Heart left ventricle (tissue), 16 donors: Measurements from ENCODE around the gene DNAJB14. TPM values are rescaled to one million over a fixed set of nuclear protein-coding genes. Genes with fewer than 3 reads are reported as not detected.
A peak's percentile ranks its signal among the peaks of the same experiment; 100 is the strongest.

Experiments
- ATAC-seq, 4 donors: fragments of 200-7000 bp; cut with Tn5 transposase; one replicate each; pipeline ENCODE4 v1.9.1; 2020 to 2022; ENCODE audit warnings: moderate library complexity in 4 of 4, mild to moderate bottlenecking in 3 of 4, moderate number of reproducible peaks in 1 of 4
- DNase-seq, 5 donors: peaks; one replicate each; pipeline ENCODE4 v3.0.0-alpha.2; 2020
- H3K27ac ChIP-seq, 12 donors: fragments of 200-600 bp; sonication (generic) in 4 of 12; one replicate each; pipeline versions ENCODE4 v1.5.0 to v1.8.0; 2016 to 2022; ENCODE audit warnings: mild to moderate bottlenecking in 2 of 12
- H3K27me3 ChIP-seq, 9 donors: fragments of 200-600 bp; sonication (generic) in 2 of 9; one replicate each; pipeline versions ENCODE4 v1.5.1 to v1.8.0; 2016 to 2022; ENCODE audit warnings: mild to moderate bottlenecking in 3 of 9
- H3K36me3 ChIP-seq, 9 donors: fragments of 200-600 bp; sonication (generic) in 2 of 9; one replicate each; pipeline versions ENCODE4 v1.5.0 to v1.8.0; 2018 to 2022; ENCODE audit warnings: mild to moderate bottlenecking in 2 of 9
- H3K4me1 ChIP-seq, 12 donors: fragments of 200-600 bp; sonication (generic) in 4 of 12; one replicate each; pipeline versions ENCODE4 v1.5.0 to v1.8.0; 2016 to 2022; ENCODE audit warnings: mild to moderate bottlenecking in 3 of 12
- H3K4me3 ChIP-seq, 12 donors: fragments of 200-600 bp; sonication (generic) in 4 of 12; one replicate each; pipeline versions ENCODE4 v1.5.0 to v1.8.0; 2017 to 2022; ENCODE audit warnings: mild to moderate bottlenecking in 9 of 12, moderate library complexity in 4 of 12
- H3K9me3 ChIP-seq, 12 donors: fragments of 200-600 bp; sonication (generic) in 4 of 12; one replicate each; pipeline versions ENCODE4 v1.5.0 to v1.8.0; 2016 to 2022; ENCODE audit warnings: mild to moderate bottlenecking in 1 of 12
- CTCF ChIP-seq, 12 donors: fragments of 200-600 bp; sonication (generic) in 4 of 12; IDR thresholded peaks; one replicate each; pipeline versions ENCODE4 v1.5.0 to v1.8.0; 2018 to 2022; ENCODE audit warnings: antibody characterized with exemption in 12 of 12, mild to moderate bottlenecking in 5 of 12
- POLR2A ChIP-seq, 2 donors: fragments of 450-650 bp; IDR thresholded peaks; one replicate each; pipeline ENCODE4 v1.6.1; 2017; ENCODE audit warnings: antibody characterized with exemption in 2 of 2, mild to moderate bottlenecking in 2 of 2, moderate library complexity in 2 of 2
- WGBS, 4 donors: extraction: QIAGEN DNeasy Blood & Tissue Kit in 2 of 4; methylation state at CpG; one replicate each; pipeline versions ENCODE4 v1.1.5 to v1.1.7; 2013 to 2018; 5-methylcytosine and 5-hydroxymethylcytosine counted together
- intact Hi-C, 10 donors: fragments of 100-400 bp; cut with DNase I; formaldehyde crosslinking; loops; one replicate each; pipeline versions ENCODE4 v1.11.1 to v1.14.2; 2022
- polyA plus RNA-seq, 2 donors: library from polyadenylated mRNA; stranded (reverse); fragments of 200-250 nt; gene quantifications; one replicate each; pipeline ENCODE4 v1.2.3, GENCODE V29; 2013
- total RNA-seq, 9 donors: library from RNA; depleted of rRNA in 2 of 9; stranded (reverse); fragments of >200 nt in 2 of 9; fragmentation: NEBNext Ultra II Directional in 3 of 9; extraction: Animal tissue kit (Norgen Biotek cat#: 25700) in 3 of 9; gene quantifications; one replicate each; pipeline versions ENCODE4 v1.1.0 to v1.2.4, GENCODE V29; 2016 to 2023
- donor health status: ischemic (EF 13 %, LVEDD 7.1; RV severe dilation, severe dysfunction).
- donor health status: healthy with polysubstance abuse.
- donor health status: DM: no; HTN: yes; CAD: no.
- donor health status: DM: no; HTN: no; CAD: no.
- donor health status: ischemic (EF 25% LVEDD 6.9; RV normal size, moderate dysfunction).
- donor health status: ischemic (EF 25% LVEDD 5.7; RV mildly dilated, moderate dysfunction).
- donor health status: healthy.
- donor health status: DM: yes; HTN: yes; CAD: no.
- donor health status: ischemic (EF 35%, LVEDD 5.7; RV mildly dilated, moderate dysfunction).
- donor health status: nonischemic (EF 11% LVEDD 7.7; RV severe dilation, severe dysfunction).
- donor health status: DM: yes; HTN: yes; CAD: no.
- donor health status: PGD.
- donor health status: ischemic (EF 29% LVEDD 5.4; RV normal size, mild dysfunction).
- donor health status: nonischemic (EF 23%, LVEDD 6.1; RV moderate dilation, normal function).

DNAJB14 gene
- total and polyA plus RNA-seq, 11 donors = 5.4 to 26.7 (median 15.9) TPM

GRCh38 chr4:99856166-99856565 is 90.3 kb downstream of the DNAJB14 start:
- Histone ChIP-seq H3K27me3 (no peaks in the 10 kb centered on the region), H3K9me3 (no peaks in the 10 kb centered on the region), H3K36me3 (no peaks in the 10 kb centered on the region), H3K4me1 (peaks cover 0 to 47% (median 0%) of the 10 kb centered on the region in 12 donors), H3K27ac (peak overlapping the region in 1 of 12 donors; percentile 90), H3K4me3 (no peak overlapping the region)
- intact Hi-C loops = no loop called here
- no peak for TF ChIP-seq POLR2A (IDR thresholded peaks at IDR 0.05)
- TF ChIP-seq CTCF (IDR thresholded peaks at IDR 0.05) = no peak
- ATAC-seq (peak in 3 of 4 donors; percentile 65 to 74 (median 69)), DNase-seq (no peak)
- WGBS, 4 donors = 51 to 72% (median 62%) methylated on average over 1 of the region's 1 CpG

GRCh38 chr4:99855678-99856077 is 90.7 kb downstream of the DNAJB14 start:
- H3K36me3 ChIP-seq = no peaks in the 10 kb centered on the region
- no peaks in the 10 kb centered on the region for H3K27me3 ChIP-seq
- ATAC-seq (peak in 3 of 4 donors; percentile 45 to 66 (median 64)), DNase-seq (no peak)
- peak overlapping the region in 1 of 12 donors; percentile 90 for H3K27ac ChIP-seq
- intact Hi-C loops = no loop called here
- peaks cover 0 to 51% (median 0%) of the 10 kb centered on the region in 12 donors for H3K4me1 ChIP-seq
- 71 to 81% (median 74%) methylated on average over 1 of the region's 1 CpG for WGBS, 4 donors
- H3K4me3 ChIP-seq = no peak overlapping the region
- TF ChIP-seq CTCF (IDR thresholded peaks at IDR 0.05) (no peak), POLR2A (IDR thresholded peaks at IDR 0.05) (no peak)
- H3K9me3 ChIP-seq = no peaks in the 10 kb centered on the region

GRCh38 chr4:99853999-99854398 is 92.4 kb downstream of the DNAJB14 start:
- intact Hi-C loops = no loop called here
- WGBS, 4 donors = 57 to 77% (median 68%) methylated on average over 1 of the region's 1 CpG
- no peaks in the 10 kb centered on the region for H3K27me3 ChIP-seq
- DNase-seq = no peak
- H3K4me3 ChIP-seq = no peak overlapping the region
- peaks cover 0 to 47% (median 0%) of the 10 kb centered on the region in 12 donors for H3K4me1 ChIP-seq
- H3K36me3 ChIP-seq = no peaks in the 10 kb centered on the region
- no peak for TF ChIP-seq CTCF (IDR thresholded peaks at IDR 0.05)
- TF ChIP-seq POLR2A (IDR thresholded peaks at IDR 0.05) = no peak
- H3K9me3 ChIP-seq = no peaks in the 10 kb centered on the region
- peak overlapping the region in 1 of 12 donors; percentile 90 for H3K27ac ChIP-seq
- no peak for ATAC-seq

GRCh38 chr4:99853190-99853589 is 93.2 kb downstream of the DNAJB14 start:
- TF ChIP-seq POLR2A (IDR thresholded peaks at IDR 0.05) (no peak), CTCF (IDR thresholded peaks at IDR 0.05) (no peak)
- ATAC-seq (no peak), DNase-seq (no peak)
- Histone ChIP-seq H3K27ac (no peak overlapping the region), H3K4me1 (peaks cover 0 to 47% (median 0%) of the 10 kb centered on the region in 12 donors), H3K36me3 (no peaks in the 10 kb centered on the region), H3K4me3 (no peak overlapping the region), H3K9me3 (no peaks in the 10 kb centered on the region), H3K27me3 (no peaks in the 10 kb centered on the region)
- intact Hi-C loops = no loop called here
- 67 to 80% (median 78%) methylated on average over 3 of the region's 3 CpGs for WGBS, 4 donors
